GM21390 (cell line): ENCODE data around the gene USP48.
"Not testable (repeated sequence)": the region's sequence is repeated elsewhere in the genome, so short reads cannot be mapped to it uniquely, and the experiment has no call there.

Experiments used
- ATAC-seq: cut with Tn5 transposase; IDR thresholded peaks from one replicate; pipeline ENCODE4 v1.9.1; 2021; ENCODE audit not compliant: unreplicated experiment

Gene USP48

DNA sequence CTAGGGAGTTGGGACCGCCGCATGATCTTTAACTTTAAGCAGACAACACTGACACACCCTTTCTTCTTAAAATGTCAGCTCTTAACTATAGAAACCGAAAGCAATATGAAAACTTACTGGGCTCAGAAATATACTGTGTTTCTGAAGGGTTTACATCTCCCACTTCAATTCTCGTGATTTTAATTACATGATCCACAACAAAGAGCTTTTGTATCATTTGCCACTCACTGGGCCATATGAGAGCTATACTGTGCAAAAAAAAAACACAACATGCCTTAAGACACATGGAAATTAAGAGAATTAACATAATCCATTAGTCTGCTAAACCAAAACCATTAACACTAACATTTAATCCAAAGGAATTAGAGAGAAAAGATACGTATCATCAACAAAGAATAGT lies 78.8 kb downstream of the USP48 start:
- no peak for ATAC-seq

DNA sequence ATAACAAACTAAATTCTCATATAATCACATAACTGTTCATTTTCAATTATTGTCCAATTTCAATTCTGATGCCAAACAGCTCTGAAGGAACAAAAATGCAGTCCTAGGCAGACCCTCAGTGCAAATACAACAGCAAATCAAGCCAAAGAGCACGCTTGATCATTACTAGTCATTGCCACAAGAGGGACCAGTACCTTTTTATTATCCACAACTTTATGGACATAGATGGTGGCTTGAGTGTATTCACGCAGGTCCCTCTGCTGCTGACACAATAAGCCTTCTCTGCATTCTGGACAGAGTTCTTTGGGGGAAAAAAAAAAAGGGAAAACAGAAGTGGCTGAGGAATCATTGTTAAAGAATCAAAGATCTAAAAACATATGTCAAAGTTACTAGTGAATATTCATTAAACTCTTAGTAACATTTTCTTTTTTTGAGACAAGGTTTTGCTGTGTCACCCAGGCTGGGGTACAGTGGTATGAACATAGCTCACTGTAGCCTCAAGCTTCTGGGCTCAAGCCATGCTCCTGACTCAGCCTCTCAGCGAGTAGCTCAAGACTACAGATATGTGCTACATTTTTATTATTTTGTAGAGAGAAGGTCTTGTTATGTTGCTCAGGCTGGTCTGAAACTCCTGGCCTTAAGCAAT lies 79.5 kb downstream of the USP48 start:
- ATAC-seq: no peak

DNA sequence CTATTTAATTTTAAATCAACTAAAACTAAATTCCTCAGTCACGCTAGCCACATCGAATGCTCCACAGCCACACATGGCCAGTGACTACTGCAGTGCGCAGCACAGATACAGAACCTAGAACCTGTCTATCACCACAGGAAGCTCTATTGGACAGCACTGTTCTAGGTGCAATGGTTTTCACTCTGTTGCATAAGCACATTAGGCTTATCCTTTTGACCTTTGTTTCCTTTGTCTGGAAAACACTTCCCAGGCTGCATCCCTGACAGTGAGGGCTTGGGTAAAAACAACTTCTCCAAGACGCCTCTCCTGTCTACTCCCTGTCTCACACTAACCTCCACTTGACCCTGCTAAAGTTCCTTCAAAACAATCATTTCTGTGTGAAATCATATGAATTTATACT lies 80.2 kb downstream of the USP48 start:
- no peak for ATAC-seq

GRCh38 chr1:21701401-21701800 lies 81.5 kb downstream of the USP48 start:
- no peak for ATAC-seq

DNA sequence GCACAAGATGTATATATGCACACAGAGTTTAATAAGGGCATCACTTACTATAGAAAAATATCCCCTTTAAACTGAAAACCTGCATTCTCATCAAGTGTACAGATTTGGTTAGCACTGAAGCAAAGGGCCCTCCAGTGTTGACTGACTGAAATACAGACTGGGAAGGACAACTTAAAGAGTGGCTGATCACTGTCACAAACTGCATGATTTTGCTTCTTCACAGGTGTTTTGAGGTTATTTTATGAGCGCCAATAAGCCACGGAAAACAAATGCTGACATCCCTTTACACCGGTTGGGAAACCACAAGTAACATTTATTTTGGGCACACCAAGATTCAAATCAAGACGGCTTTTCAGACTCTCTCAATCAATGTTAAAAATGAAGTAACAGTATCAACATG lies 82.9 kb downstream of the USP48 start:
- ATAC-seq: no peak

DNA sequence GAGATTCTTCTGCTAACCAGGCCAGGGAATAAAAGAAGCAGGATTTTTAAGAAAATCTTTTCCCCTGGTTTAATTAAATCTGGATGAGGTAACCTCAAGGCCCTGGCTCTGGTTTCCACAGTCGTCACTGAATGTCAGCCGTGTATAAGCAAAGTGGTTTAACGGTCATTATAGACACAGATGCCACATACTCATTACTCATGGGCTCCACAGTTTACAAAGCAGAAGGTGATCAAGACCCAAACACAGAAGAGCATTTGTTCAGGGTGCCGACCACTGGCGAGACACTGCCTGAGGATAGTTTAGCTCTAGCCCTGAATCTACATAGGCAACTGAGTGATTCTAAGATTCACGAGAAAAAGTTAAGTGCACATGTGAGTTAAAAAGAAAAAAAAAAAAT lies 86.0 kb downstream of the USP48 start:
- no peak for ATAC-seq

- ATAC-seq: no peak
Measured at GRCh38 chr1:21693732-21694131, 89.2 kb downstream of the USP48 start.

DNA sequence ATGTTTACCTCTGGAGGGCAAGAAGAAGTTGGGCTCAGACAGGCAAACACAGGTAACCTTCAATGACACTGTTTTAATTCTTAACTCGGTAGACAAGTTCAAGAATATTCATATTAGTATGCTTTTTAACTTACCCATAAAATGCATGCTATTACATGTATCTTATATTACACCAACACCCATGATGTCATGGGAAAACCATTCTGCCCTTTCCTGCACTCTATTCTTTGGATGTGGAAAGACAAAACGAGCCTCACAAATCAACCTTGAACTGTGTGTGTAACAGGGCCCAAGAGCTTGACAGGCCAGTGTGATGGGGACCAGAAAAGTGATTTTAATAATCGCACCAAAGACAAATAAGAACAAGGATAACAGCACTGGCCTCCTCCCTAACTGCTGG lies 91.2 kb downstream of the USP48 start:
- ATAC-seq: no peak

- ATAC-seq: no peak
Measured at GRCh38 chr1:21689661-21690372, 93.1 kb downstream of the USP48 start.

GRCh38 chr1:21687081-21687529 lies 95.8 kb downstream of the USP48 start:
- no peak for ATAC-seq

DNA sequence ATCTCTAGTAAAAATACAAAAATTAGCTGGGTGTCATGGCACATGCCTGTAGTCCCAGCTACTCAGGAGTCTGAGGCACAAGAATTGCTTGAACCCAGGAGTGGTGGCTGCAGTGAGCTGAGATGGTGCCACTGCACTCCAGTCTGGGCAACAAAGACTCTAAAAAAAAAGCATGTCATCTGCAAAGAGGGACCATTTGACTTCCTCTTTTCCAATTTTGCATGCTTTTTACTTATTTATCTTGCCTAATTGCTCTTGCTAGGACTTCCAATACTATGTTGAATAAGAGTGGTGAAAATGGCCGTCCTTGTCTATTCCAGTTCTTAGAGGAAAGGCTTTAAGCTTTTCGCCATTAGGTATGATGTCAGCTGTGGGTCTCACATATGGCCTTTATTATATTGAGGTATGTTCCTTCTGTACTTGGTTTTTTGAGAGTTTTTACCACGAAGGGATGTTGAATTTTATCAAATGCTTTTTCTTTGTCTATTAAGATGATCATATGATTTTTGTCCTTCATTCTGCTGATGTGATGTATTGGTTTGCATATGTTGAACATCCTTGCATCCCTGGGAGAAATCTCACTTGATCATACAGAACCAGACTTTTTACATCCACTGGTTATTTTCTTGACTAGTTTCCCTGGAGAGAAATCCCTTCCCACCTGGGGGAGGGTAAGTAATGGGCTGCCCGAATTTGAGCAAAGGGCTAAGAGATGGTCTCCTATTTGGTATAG lies 96.8 kb downstream of the USP48 start:
- no peak for ATAC-seq

DNA sequence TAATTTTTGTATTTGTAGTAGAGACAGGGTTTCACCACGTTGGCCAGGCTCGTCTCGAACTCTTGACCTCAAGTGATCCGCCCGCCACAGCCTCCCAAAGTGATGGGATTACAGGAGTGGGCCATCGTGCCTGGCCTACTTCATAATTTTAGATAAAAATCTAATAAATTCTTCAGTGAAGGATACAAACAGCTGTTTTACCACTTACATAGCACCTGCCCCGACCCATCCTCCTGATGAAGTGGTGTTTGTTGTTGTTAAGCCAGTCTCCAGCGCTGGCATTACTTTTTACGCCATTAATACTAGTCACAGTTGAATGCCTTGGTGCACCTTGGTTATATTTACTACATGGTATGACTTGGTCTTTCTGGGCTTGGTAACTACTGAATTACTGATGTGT lies 101.5 kb downstream of the USP48 start:
- ATAC-seq: no peak

DNA sequence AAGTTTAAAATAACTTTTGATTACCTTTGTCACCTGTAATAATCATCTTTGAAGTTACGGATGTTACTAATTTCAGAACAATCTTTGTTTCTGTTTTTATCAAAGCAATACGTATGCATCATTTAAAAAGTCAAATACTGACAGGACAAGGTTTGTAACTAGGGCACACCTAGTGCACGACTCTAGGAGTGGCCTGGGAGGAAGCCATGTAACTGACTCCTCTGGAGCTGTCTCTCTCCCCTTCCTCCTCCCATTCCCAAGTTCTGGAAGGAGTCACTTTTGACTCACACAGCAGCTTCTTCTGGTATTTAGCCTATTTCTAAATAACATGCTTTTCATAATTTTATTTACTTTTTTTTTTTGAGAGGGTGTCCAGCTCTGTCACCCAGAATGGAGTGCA lies 102.0 kb downstream of the USP48 start:
- ATAC-seq: no peak

- no peak for ATAC-seq
Measured at GRCh38 chr1:21680381-21680780, 102.6 kb downstream of the USP48 start.

DNA sequence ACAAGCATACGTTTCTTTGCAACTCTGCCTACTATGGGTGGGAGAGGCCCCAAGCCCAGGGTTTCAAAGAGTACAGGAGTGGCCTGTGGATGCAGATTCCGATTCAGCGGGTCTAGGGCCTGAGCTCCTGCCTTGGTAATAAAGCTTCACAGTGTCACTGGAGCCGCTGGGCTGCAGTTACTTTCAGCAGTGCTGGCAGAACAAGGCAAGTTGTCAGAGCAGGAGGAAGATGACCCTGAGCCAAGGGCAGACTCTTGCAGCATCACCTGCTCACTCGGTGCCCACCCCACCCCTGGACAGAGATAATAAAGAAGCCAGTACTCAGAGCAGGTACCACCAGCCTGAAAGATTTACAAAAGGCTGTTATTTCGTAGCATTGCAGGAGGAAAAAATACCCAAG lies 105.8 kb downstream of the USP48 start:
- no peak for ATAC-seq

GRCh38 chr1:21674957-21675356 lies 108.0 kb downstream of the USP48 start:
- no peak for ATAC-seq

GRCh38 chr1:21673853-21674252 lies 109.1 kb downstream of the USP48 start:
- ATAC-seq: not testable (repeated sequence)

GRCh38 chr1:21673277-21673780 lies 109.6 kb downstream of the USP48 start:
- no peak for ATAC-seq

- ATAC-seq: no peak
Measured at GRCh38 chr1:21672478-21673276, 110.3 kb downstream of the USP48 start.

DNA sequence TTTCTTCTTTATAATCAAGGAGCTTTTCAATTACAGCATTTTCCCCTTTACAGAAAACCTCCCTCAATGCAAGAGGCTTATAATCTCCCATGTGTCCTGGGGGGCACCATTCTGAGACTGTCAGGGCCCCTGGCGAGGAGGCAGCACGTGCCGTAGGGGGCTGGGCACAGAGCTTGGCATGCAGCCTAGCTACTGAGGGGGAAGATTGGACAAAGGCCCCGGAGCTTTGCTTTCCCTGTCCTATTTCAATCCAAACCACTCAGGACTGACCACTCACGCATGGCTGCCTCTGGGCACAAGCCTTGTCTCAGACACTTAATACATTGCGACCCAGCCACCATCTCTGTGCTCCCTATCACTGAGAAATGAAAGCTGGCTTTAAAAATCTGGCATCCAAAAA lies 111.0 kb downstream of the USP48 start:
- no peak for ATAC-seq
